ENCODE results near the gene HTR1E. TPM values are rescaled to one million over a fixed set of nuclear protein-coding genes. Genes with fewer than 3 reads are reported as not detected.
"Not testable (repeated sequence)": the region's sequence is repeated elsewhere in the genome, so short reads cannot be mapped to it uniquely, and the experiment has no call there.

Gene HTR1E
- under 1 TPM; 0.32 to 0.65 (median 0.55) TPM for polyA plus RNA-seq (ENCODE audit: insufficient read depth in 1 of 5, insufficient read length in 5 of 5, low replicate concordance in 1 of 5)
- long read RNA-seq, donor 1, partial matches to known transcripts, result 0 of 1 reads
- long read RNA-seq, donor 1, other reads (novel, unspliced or antisense), result 0 of 1 reads
- long read RNA-seq, donor 2, result 0 reads
- long read RNA-seq, donor 3, result 0 reads
- long read RNA-seq, donor 4, result 0 reads
- long read RNA-seq, donor 5, result 0 reads
- long read RNA-seq, donor 6, result 0 reads
- long read RNA-seq, donor 7, partial matches to known transcripts, result 0 of 2 reads
- long read RNA-seq, donor 7, other reads (novel, unspliced or antisense), result 0 of 2 reads
- long read RNA-seq, donor 8, result 0 reads

GRCh38 chr6:86937219-86938079 lies at the start of gene HTR1E:
Gene HTR1E, plus strand, starts transcription at chr6:86937528. Its CDS starts 77,807 bp downstream, at chr6:87015335.
- DNase-seq, result peak; percentile 54 to 61

- no peak for DNase-seq
Observed at GRCh38 chr6:86888301-86888700, 49.0 kb upstream of the HTR1E start.

- not testable (repeated sequence) for DNase-seq
Observed at GRCh38 chr6:86897265-86897664, 40.1 kb upstream of the HTR1E start.

GRCh38 chr6:86913795-86914194 lies 23.5 kb upstream of the HTR1E start:
- no peak for DNase-seq

- DNase-seq, result no peak
Observed at GRCh38 chr6:86916393-86916792, 20.9 kb upstream of the HTR1E start.

- DNase-seq, result not testable (repeated sequence)
Observed at GRCh38 chr6:86927138-86927537, 10.2 kb upstream of the HTR1E start.

- DNase-seq, result not testable (repeated sequence)
Observed at GRCh38 chr6:86927859-86928258, 9.5 kb upstream of the HTR1E start.

GRCh38 chr6:86934365-86934764 lies 3.0 kb upstream of the HTR1E start:
- DNase-seq, result no peak

- no peak for DNase-seq
Observed at GRCh38 chr6:86936834-86937218, 502 bp upstream of the HTR1E start.

- DNase-seq, result no peak
Observed at GRCh38 chr6:86938814-86939213, 1.5 kb downstream of the HTR1E start.

- DNase-seq, result no peak
Observed at GRCh38 chr6:86941461-86941860, 4.1 kb downstream of the HTR1E start.

- no peak for DNase-seq
Observed at GRCh38 chr6:86942769-86943516, 5.6 kb downstream of the HTR1E start.

GRCh38 chr6:86943819-86944407 lies 6.6 kb downstream of the HTR1E start:
- no peak for DNase-seq

- no peak for DNase-seq
Observed at GRCh38 chr6:86949771-86950170, 12.4 kb downstream of the HTR1E start.

GRCh38 chr6:86952991-86953390 lies 15.7 kb downstream of the HTR1E start:
- no peak for DNase-seq

- no peak for DNase-seq
Observed at GRCh38 chr6:86959656-86960055, 22.3 kb downstream of the HTR1E start.

- no peak for DNase-seq
Observed at GRCh38 chr6:86961455-86962200, 24.3 kb downstream of the HTR1E start.

GRCh38 chr6:86963352-86963751 lies 26.0 kb downstream of the HTR1E start:
- DNase-seq, result no peak

- DNase-seq, result no peak
Observed at GRCh38 chr6:86964029-86964579, 26.8 kb downstream of the HTR1E start.

GRCh38 chr6:86966271-86966670 lies 28.9 kb downstream of the HTR1E start:
- DNase-seq, result no peak

GRCh38 chr6:86969573-86969972 lies 32.2 kb downstream of the HTR1E start:
- DNase-seq, result no peak
